H1 (cell line): ENCODE data around the gene FHL2. TPM values are rescaled to one million over a fixed set of nuclear protein-coding genes. Genes with fewer than 3 reads are reported as not detected.
A peak's percentile ranks its signal among the peaks of the same experiment; 100 is the strongest.

Experiments
- BRCA1 ChIP-seq: IDR thresholded peaks from 2 replicates; pipeline ENCODE4 v1.6.1; 2012; ENCODE audit warnings: low read depth, low read length, improper control_type of control experiment
- CHD1 ChIP-seq: IDR thresholded peaks from 2 replicates; pipeline ENCODE4 v1.6.1; 2012; ENCODE audit warnings: low read depth, low read length, improper control_type of control experiment
- EP300 ChIP-seq, 2 experiments: IDR thresholded peaks; 1 replicate in 1 of 2; 2 replicates in 1 of 2; pipeline ENCODE4 v1.6.1; 2011 to 2012; ENCODE audit warnings: low read depth in 2 of 2, low read length in 2 of 2, mild to moderate bottlenecking in 2 of 2, borderline replicate concordance in 1 of 2, inconsistent platforms in 1 of 2, moderate library complexity in 1 of 2
- HDAC6 ChIP-seq: IDR thresholded peaks from one replicate; pipeline ENCODE4 v1.7.1; 2012; ENCODE audit warnings: low read depth, mild to moderate bottlenecking, inconsistent platforms, low read length, moderate library complexity
- JUN ChIP-seq: IDR thresholded peaks from 2 replicates; pipeline ENCODE4 v1.6.1; 2011; ENCODE audit warnings: low read depth, mild to moderate bottlenecking, improper control_type of control experiment, low read length
- NRF1 ChIP-seq: IDR thresholded peaks from 2 replicates; pipeline ENCODE4 v1.6.1; 2011; ENCODE audit warnings: mild to moderate bottlenecking, low read depth, low read length, improper control_type of control experiment
- polyA plus RNA-seq, 7 experiments: library from polyadenylated mRNA; depleted of rRNA in 3 of 7; stranded (reverse) in 5 of 7; unstranded in 2 of 7; fragments of >200 nt in 5 of 7; fragments of 200-250 nt in 2 of 7; gene quantifications; 1 replicate in 5 of 7; 2 replicates in 1 of 7; 4 replicates in 1 of 7; pipeline versions ENCODE4 v1.2.1 to v1.2.3, GENCODE V29; 2011 to 2013; ENCODE audit warnings: missing spikeins in 2 of 7, mixed read lengths in 2 of 7
- total RNA-seq: library from RNA; stranded (reverse); fragmentation: NEBNext Ultra II Directional; extraction: Animal tissue kit (Norgen Biotek cat#: 25700); gene quantifications from 2 replicates; pipeline ENCODE4 v1.2.1, GENCODE V29; 2021
- TF ChIP-seq, protein P1 (sequence below): IDR thresholded peaks from 2 replicates; pipeline ENCODE4 v1.6.1; 2012; ENCODE audit warnings: low read length, inconsistent platforms
- TF ChIP-seq, protein P2 (sequence below): IDR thresholded peaks from 2 replicates; pipeline ENCODE4 v1.6.1; 2011; ENCODE audit warnings: low read length, improper control_type of control experiment
- TF ChIP-seq, protein P3 (sequence below): IDR thresholded peaks from 2 replicates; pipeline ENCODE4 v1.6.1; 2012; ENCODE audit warnings: inconsistent platforms

FHL2 gene
- total and polyA plus RNA-seq, 2 of the 8 experiments (the other 6 are each of a cell fraction or from before 2014, with no cell fraction given): 33.2 to 64.3 TPM

DNA sequence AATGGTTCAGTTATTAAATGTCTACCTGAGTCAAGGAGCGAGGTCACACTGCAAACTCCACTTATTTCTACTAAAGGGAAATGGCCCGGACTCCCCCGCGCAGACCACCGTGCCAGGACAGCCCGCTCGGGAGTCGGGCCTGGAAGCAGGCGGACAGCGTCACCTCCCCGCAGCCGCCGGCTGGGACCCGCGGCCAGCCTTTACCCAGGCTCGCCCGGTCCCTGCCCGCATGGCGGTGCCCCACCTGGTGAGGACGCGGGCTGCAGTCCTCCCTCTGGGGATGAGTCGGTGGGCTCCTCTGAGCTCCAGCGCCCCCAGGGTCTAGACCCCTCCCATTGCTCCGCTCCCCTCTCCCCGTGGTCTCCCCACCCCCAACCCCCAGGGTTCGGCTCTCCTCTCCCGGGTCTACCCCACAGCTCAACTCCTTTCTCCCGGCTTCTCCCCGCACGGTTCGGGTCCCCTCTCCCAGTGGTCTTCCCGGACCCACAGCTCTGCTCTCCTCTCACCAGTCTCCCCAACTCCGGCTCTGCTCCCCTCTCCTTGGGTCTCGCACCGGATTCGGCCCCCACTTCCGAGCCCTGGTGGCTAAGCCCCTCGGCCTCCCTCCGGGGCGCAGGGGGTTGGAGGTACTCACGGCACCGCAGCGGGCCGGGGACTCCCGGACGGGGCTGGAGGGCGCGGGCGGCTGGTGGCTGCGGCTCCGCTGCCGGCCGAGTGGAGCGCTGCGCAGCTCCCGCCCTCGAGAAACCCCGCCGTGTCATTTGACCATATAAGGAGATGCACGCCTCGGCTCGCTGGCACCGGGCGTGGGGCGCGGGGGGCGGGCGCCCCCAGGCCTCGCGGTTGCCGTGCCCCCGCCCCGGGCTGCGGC is at the start of gene FHL2 (continued):
- TF ChIP-seq, protein P1, sequence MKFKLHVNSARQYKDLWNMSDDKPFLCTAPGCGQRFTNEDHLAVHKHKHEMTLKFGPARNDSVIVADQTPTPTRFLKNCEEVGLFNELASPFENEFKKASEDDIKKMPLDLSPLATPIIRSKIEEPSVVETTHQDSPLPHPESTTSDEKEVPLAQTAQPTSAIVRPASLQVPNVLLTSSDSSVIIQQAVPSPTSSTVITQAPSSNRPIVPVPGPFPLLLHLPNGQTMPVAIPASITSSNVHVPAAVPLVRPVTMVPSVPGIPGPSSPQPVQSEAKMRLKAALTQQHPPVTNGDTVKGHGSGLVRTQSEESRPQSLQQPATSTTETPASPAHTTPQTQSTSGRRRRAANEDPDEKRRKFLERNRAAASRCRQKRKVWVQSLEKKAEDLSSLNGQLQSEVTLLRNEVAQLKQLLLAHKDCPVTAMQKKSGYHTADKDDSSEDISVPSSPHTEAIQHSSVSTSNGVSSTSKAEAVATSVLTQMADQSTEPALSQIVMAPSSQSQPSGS: no peak
- TF ChIP-seq, protein P2, sequence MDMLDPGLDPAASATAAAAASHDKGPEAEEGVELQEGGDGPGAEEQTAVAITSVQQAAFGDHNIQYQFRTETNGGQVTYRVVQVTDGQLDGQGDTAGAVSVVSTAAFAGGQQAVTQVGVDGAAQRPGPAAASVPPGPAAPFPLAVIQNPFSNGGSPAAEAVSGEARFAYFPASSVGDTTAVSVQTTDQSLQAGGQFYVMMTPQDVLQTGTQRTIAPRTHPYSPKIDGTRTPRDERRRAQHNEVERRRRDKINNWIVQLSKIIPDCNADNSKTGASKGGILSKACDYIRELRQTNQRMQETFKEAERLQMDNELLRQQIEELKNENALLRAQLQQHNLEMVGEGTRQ: no peak
- no peak for TF ChIP-seq JUN
- TF ChIP-seq HDAC6: no peak
- no peak for TF ChIP-seq NRF1
- TF ChIP-seq CHD1: no peak; the same call in 1 of the 2 replicates
- peak in 1 of 2 experiments; percentile 76; a peak in 1 of 3 replicates for TF ChIP-seq EP300 (IDR thresholded peaks at IDR 0.05; ENCODE audit: borderline replicate concordance in 1 of 2, low read depth in 2 of 2, low read length in 2 of 2)
- no peak for TF ChIP-seq BRCA1
- TF ChIP-seq, protein P3, sequence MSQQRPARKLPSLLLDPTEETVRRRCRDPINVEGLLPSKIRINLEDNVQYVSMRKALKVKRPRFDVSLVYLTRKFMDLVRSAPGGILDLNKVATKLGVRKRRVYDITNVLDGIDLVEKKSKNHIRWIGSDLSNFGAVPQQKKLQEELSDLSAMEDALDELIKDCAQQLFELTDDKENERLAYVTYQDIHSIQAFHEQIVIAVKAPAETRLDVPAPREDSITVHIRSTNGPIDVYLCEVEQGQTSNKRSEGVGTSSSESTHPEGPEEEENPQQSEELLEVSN: no peak; the same call in 1 of the 2 replicates
